COLO668 (cell line): ENCODE results near the gene INCENP.
"Not testable (repeated sequence)": the region's sequence is repeated elsewhere in the genome, so short reads cannot be mapped to it uniquely, and the experiment has no call there.

Source experiments
- DNase-seq: peaks from one replicate; lab custom pipeline; 2025; ENCODE audit not compliant: unreplicated experiment; lab: John Stamatoyannopoulos, UW

Gene INCENP

DNA sequence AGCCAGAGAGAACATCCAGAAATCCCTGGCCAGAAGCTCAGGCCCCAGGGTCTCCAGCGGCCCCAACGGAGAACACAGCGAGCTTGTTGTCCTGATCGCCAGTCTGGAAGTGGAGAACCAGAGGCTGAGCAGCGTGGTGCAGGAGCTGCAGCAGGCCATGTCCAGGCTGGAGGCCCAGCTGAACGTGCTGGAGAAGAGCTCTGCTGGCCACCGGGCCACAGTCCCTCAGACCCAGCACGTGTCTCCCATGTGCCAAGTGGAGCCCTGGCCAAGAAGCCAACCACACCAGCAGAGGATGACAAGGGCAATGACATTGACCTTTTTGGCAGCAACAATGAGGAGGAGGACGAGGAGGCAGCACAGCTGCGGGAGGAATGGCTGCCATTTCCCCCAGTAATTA, 45.6 kb downstream of the INCENP start:
- no peak for DNase-seq

DNA sequence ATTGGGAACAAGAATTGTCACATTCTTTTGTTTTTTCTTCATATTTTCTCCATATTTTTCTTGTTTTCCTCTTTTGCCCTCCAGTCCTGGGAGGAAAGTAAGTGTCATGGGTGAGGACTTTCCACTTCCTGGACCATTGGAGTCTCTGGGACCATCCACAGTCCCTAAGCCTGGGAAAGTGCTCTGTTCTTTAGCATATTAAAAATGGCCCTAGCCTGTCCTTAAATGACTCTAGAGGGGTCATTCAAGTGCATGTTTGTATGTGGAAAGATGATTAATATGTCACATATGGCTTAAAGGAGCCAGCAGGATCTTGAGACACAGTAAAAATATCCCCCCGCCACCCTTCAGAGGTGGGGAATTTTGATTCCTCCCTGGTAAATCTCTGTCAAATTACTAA, 46.1 kb downstream of the INCENP start:
- DNase-seq, result no peak

DNA sequence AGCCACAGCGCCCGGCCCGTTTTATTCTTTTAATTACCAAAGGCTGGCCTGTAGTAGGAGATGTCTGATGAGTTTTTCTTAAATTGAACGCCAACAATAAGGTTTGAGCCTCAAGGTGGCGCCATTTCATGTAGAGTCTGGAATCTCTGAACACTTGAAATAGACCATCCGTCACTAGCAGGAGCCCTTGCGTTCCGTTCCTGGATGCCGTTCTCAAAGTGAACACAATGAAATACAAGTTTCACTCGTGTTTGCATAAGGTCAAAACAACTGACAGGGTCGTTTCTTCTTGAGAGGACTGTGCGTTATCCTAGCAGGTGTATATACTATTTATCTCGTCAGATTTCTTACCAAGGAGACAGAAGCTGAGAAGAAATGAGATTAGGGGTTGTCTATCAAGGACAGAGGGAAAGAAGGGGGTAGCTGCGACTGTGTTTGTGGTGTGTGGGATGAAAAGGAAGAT, 47.5 kb downstream of the INCENP start:
- peak; percentile 70 for DNase-seq

DNA sequence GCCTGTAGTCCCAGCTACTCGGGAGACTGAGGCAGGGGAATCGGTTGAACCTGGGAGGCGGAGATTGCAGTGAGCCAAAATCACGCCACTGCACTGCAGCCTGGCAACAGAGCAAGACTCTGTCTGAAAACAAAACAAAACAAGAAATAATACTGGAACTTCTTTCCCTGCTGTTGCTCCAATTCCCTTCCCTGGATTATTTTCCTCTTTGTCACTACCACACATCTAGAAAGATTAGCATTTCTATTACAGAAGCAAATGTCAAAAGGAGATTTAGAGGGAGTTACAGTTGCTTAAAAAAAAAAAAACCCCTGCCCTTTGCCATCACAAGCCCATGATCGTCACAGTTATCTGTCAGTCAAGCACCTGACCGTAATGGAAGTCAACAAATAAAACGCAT, 48.5 kb downstream of the INCENP start:
- DNase-seq, result no peak

- no peak for DNase-seq
Measured at GRCh38 chr11:62176766-62177165, 53.0 kb downstream of the INCENP start.

DNA sequence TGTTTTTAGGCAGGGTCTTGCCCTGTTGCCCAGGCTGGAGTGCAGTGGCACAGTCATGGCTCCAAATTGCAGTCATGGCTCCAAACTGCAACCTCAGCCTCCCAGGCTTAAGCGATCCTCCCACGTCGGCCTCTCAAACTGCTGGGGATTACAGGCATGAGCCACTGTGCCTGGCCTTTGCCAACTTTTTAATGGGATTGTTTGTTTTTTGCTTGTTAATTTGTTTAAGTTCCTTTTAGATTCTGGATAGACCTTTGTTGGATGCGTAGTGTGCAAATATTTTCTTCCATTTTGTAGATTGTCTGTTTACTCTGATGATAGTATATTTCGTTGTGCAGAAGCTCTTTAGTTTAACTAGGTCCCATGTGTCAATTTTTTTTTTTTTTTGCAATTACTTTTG, 56.2 kb downstream of the INCENP start:
- DNase-seq, result no peak

DNA sequence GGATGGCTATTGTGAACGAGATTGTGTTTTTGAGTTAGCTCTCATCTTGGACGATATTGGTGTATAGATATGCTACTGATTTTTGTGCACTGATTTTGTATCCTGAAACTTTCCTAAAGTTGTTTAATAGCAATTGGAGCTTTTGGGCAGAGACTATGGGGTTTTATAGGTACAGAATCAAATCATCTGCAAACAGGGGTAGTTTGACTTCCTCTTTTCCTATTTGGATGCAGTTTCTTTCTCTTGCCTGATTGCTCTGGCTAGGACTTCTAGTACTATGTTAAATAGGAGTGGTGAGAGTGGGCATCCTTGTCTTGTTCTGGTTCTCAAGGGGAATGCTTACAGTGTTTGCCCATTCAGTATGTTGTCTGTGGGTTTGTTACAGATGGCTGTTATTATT, 57.3 kb downstream of the INCENP start:
- DNase-seq, result no peak

DNA sequence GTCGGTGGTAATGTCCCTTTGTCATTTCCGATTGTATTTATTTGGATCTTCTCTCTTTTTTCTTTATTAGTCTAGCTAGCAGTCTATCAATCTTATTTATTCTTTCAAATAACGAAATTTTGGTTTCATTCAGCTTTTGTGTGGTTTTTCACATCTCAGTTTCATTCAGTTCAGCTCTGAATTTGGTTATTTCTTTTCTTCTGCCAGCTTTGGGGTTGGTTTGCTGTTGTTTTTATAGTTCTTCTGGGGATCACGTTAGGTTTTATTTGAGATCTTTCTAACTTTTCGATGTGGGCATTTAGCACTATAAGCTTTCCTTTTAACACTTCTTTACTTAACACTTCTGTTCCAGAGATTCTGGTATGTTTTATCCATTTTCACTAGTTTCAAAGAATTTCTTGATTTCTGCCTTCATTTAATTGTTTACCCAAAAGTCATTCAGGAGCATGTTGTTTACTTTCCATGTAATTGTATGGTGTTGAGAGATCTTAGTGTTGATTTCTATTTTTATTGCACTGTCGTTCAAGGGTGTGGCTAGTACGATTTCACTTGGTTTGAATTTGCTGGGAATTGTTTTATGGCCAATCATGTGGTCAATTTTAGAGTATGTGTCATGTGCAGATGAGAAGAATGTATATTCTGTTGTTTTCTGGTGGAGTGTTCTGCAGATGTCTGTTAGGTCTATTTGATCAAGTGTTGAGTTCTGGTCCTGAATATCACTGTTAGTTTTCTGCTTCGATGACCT, 58.5 kb downstream of the INCENP start:
- no peak for DNase-seq

DNA sequence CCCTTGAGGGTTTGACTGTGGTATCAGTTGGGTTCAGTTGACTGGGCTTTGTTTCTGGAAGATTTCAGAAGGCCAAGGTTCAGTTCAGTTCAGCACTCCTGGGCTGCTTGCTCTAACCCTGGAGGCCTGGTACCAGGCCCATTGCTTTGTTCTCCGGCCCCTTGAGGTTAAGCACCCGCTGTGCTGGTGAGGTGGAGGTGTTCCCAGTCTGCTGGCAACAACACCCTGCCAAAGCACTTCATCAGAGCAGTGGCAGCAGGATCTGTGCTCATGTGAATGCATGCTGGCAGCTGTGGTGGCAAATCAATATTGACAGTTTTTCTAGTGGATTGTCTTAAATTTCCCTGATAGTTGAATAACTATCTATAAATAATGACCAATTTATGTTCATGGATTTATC, 62.4 kb downstream of the INCENP start:
- DNase-seq, result peak; percentile 34

- DNase-seq, result no peak
Measured at GRCh38 chr11:62190011-62190410, 66.2 kb downstream of the INCENP start, which contains the start of gene SCGB1D1. TSS of gene SCGB1D1 (plus strand) at chr11:62190216. CDS start at chr11:62190285, 69 bp downstream.

GRCh38 chr11:62193952-62194351, 70.1 kb downstream of the INCENP start:
- no peak for DNase-seq

DNA sequence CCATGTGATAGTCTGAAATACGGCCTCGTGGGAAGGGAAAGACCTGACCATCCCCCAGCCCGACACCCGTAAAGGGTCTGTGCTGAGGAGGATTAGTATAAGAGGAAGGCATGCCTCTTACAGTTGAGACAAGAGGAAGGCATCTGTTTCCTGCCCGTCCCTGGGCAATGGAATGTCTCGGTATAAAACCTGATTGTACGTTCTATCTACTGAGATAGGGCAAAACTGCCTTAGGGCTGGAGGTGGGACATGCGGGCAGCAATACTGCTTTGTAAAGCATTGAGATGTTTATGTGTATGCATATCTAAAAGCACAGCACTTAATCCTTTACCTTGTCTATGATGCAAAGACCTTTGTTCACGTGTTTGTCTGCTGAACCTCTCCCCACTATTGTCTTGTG, 71.2 kb downstream of the INCENP start:
- not testable (repeated sequence) for DNase-seq

DNA sequence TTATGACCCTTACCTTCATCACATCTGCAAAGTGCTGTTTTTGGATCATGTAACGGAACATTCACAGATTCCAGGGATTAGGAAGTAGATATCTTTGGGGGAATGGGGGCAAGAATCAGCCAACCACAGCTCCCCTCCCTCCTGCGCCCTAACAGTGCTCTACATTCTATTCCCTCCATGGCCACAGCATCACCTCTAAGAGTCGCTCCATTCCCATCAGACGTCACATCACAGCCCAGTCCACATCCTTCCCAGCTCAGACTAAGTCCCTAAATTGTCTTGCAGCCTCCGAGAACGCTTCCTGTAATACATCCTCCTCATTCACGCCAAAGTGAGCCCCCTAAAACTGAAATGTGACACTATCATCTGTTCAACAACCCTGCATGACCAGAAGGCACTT, 72.1 kb downstream of the INCENP start:
- no peak for DNase-seq

- DNase-seq, result not testable (repeated sequence)
Measured at GRCh38 chr11:62197400-62197799, 73.6 kb downstream of the INCENP start.

DNA sequence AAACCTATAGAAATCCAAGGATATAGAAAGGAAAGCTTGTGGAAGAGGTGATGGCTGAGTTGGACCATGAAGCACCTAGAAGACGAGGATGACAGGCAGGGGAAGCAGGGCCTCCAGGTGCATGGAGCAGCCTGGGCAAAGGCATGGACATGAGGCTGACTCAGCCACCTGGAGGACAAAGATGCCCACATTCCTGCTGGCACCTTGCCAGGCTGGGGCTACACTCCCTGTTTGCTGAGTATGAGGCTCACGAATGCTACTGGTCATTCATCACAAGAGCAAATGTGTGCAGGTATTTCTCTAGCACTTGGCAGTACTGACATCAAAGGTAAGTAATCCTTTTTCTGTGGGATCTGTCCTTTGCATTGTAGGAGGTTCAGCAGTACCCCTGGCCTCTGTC, 77.6 kb downstream of the INCENP start:
- peak; percentile 83 for DNase-seq
